ENCODE measurements around the gene KIF22.
"Not testable (repeated sequence)": the region's sequence is repeated elsewhere in the genome, so short reads cannot be mapped to it uniquely, and the experiment has no call there.

KIF22 gene

GRCh38 chr16:29790183-29790948, at the start of gene KIF22:
KIF22 (plus strand) TSS chr16:29790751; CDS start chr16:29790760, 9 bp downstream.
- DNase-seq (ENCODE audit: low spot score): peak; percentile 99

GRCh38 chr16:29742683-29743275, 47.8 kb upstream of the KIF22 start:
- DNase-seq (ENCODE audit: low spot score): no peak

- no peak for DNase-seq (ENCODE audit: low spot score)
Measured at GRCh38 chr16:29743475-29743826, 47.1 kb upstream of the KIF22 start.

GRCh38 chr16:29743827-29744531, 46.6 kb upstream of the KIF22 start:
- DNase-seq (ENCODE audit: low spot score): no peak

- DNase-seq (ENCODE audit: low spot score): peak; percentile 41
Measured at GRCh38 chr16:29744541-29745101, 45.9 kb upstream of the KIF22 start.

- peak; percentile 29 for DNase-seq (ENCODE audit: low spot score)
Measured at GRCh38 chr16:29745121-29745852, 45.3 kb upstream of the KIF22 start.

- DNase-seq (ENCODE audit: low spot score): no peak
Measured at GRCh38 chr16:29745853-29746345, 44.7 kb upstream of the KIF22 start, which contains the start of gene C16orf54. C16orf54 (minus strand) TSS chr16:29745990; CDS start chr16:29744951, 1,039 bp downstream.

- DNase-seq (ENCODE audit: low spot score): not testable (repeated sequence)
Measured at GRCh38 chr16:29746518-29746917, 44.0 kb upstream of the KIF22 start.

- no peak for DNase-seq (ENCODE audit: low spot score)
Measured at GRCh38 chr16:29747947-29748759, 42.4 kb upstream of the KIF22 start.

GRCh38 chr16:29748760-29749149, 41.8 kb upstream of the KIF22 start:
- DNase-seq (ENCODE audit: low spot score): not testable (repeated sequence)

GRCh38 chr16:29753516-29753915, 37.0 kb upstream of the KIF22 start:
- no peak for DNase-seq (ENCODE audit: low spot score)

GRCh38 chr16:29756654-29757053, 33.9 kb upstream of the KIF22 start:
- DNase-seq (ENCODE audit: low spot score): no peak

GRCh38 chr16:29757086-29757485, 33.5 kb upstream of the KIF22 start:
- DNase-seq (ENCODE audit: low spot score): not testable (repeated sequence)

- DNase-seq (ENCODE audit: low spot score): no peak
Measured at GRCh38 chr16:29757950-29758466, 32.5 kb upstream of the KIF22 start.

- DNase-seq (ENCODE audit: low spot score): peak; percentile 35
Measured at GRCh38 chr16:29760567-29761279, 29.8 kb upstream of the KIF22 start.

- DNase-seq (ENCODE audit: low spot score): not testable (repeated sequence)
Measured at GRCh38 chr16:29761280-29761651, 29.3 kb upstream of the KIF22 start.

GRCh38 chr16:29761882-29762281, 28.7 kb upstream of the KIF22 start:
- no peak for DNase-seq (ENCODE audit: low spot score)

- DNase-seq (ENCODE audit: low spot score): no peak
Measured at GRCh38 chr16:29763326-29763725, 27.2 kb upstream of the KIF22 start.

GRCh38 chr16:29765167-29766032, 25.2 kb upstream of the KIF22 start:
- DNase-seq (ENCODE audit: low spot score): no peak
